K562 (cell line): Measurements from ENCODE around the gene PSMB10. TPM values are rescaled to one million over a fixed set of nuclear protein-coding genes. Genes with fewer than 3 reads are reported as not detected.

Experiments
- ATAC-seq: fragments of 200-7000 bp; cut with Tn5 transposase; 3 replicates; pipeline ENCODE4 v1.9.1; 2020; ENCODE audit warnings: moderate library complexity
- BruUV-seq: library from RNA; stranded (reverse); fragments of 400-500 nt; replicated peaks from 2 replicates; lab custom pipeline; 2021; lab: Mats Ljungman, UMichigan
- CTCF ChIA-PET: fragments of 300-600 bp; formaldehyde crosslinking; extraction: SDS; loops from one replicate; lab custom pipeline; 2021; ENCODE audit warnings: low intra/inter-chr PET ratio; lab: Yijun Ruan, JAX
- POLR2A ChIA-PET: fragments of 300-600, 350-650 bp; sonication (Branson Sonifier 250); formaldehyde crosslinking; extraction: SDS; loops from one replicate; lab custom pipeline; 2021; ENCODE audit warnings: antibody characterized with exemption, inconsistent platforms; lab: Yijun Ruan, JAX
- DNase-seq, 4 experiments: peaks; one replicate each; pipeline versions ENCODE4 v3.0.0 to v3.0.0-alpha.2; 2011 to 2018; ENCODE audit warnings: low spot score in 3 of 4, mixed read lengths in 3 of 4; ENCODE audit errors: extremely low read depth in 1 of 4
- FAIRE-seq: peaks from 2 replicates; lab custom pipeline; 2011; peaks lifted over from hg19 to GRCh38; lab: Jason Lieb, UNC
- H2AFZ ChIP-seq: 2 replicates; pipeline ENCODE4 v1.6.0; 2011; ENCODE audit warnings: low read depth, low read length, control low read depth, inconsistent platforms
- H3K27ac ChIP-seq: fragments of 200-600 bp; 3 replicates; pipeline ENCODE4 v1.8.0; 2011; ENCODE audit warnings: low read depth, mild to moderate bottlenecking, control low read depth, inconsistent platforms, low read length, moderate library complexity, mixed read lengths; ENCODE audit errors: extremely low read depth
- H3K27me3 ChIP-seq, 2 experiments: fragments of 300-600 bp in 1 of 2; 2 replicates in 1 of 2; 3 replicates in 1 of 2; pipeline versions ENCODE4 v1.6.0 to v1.8.0; 2011; ENCODE audit warnings: inconsistent platforms in 2 of 2, low read length in 2 of 2, mild to moderate bottlenecking in 1 of 2, mixed read lengths in 1 of 2, moderate library complexity in 1 of 2; ENCODE audit not compliant: control insufficient read depth in 2 of 2, insufficient read depth in 2 of 2
- H3K36me3 ChIP-seq: fragments of 300-600 bp; 3 replicates; pipeline ENCODE4 v1.8.0; 2011; ENCODE audit warnings: mild to moderate bottlenecking, low read length, inconsistent platforms; ENCODE audit not compliant: control insufficient read depth, insufficient read depth
- H3K4me1 ChIP-seq, 2 experiments: fragments of 200-600 bp in 1 of 2; replicated peaks in 1 of 2; 2 replicates in 1 of 2; 3 replicates in 1 of 2; pipeline versions ENCODE4 v1.5.1 to v1.8.0; 2011; ENCODE audit warnings: inconsistent platforms in 2 of 2, low read length in 2 of 2, mild to moderate bottlenecking in 1 of 2, mixed read lengths in 1 of 2, moderate library complexity in 1 of 2; ENCODE audit not compliant: control insufficient read depth in 2 of 2, insufficient read depth in 2 of 2
- H3K4me2 ChIP-seq: 2 replicates; pipeline ENCODE4 v1.6.1; 2011; ENCODE audit warnings: low read length, control low read depth, inconsistent platforms, mixed read lengths; ENCODE audit not compliant: insufficient read depth
- H3K4me3 ChIP-seq: fragments of 200-600 bp; sonication (generic), shearing (Covaris generic); 2 replicates; pipeline ENCODE4 v1.5.1; 2016; ENCODE audit warnings: control low read depth, inconsistent platforms
- H3K79me2 ChIP-seq: fragments of 200-600 bp; 3 replicates; pipeline ENCODE4 v1.8.0; 2011; ENCODE audit warnings: low read length, inconsistent platforms; ENCODE audit not compliant: control insufficient read depth, insufficient read depth
- H3K9ac ChIP-seq, 2 experiments: 2 replicates each; pipeline versions ENCODE4 v1.6.0 to v1.6.1; 2011; ENCODE audit warnings: low read depth in 2 of 2, low read length in 2 of 2, control low read depth in 1 of 2, inconsistent platforms in 1 of 2, mild to moderate bottlenecking in 1 of 2, mixed read lengths in 1 of 2; ENCODE audit not compliant: insufficient read depth in 1 of 2
- H3K9me1 ChIP-seq: one replicate; pipeline ENCODE4 v1.6.0; 2011; ENCODE audit warnings: inconsistent platforms, mild to moderate bottlenecking, low read length, moderate library complexity; ENCODE audit not compliant: control insufficient read depth, insufficient read depth
- H3K9me3 ChIP-seq: replicated peaks from 2 replicates; pipeline ENCODE4 v1.5.1; 2011; ENCODE audit warnings: low read depth, low read length, inconsistent platforms; ENCODE audit not compliant: control insufficient read depth, insufficient read depth
- H4K20me1 ChIP-seq: replicated peaks from 2 replicates; pipeline ENCODE4 v1.6.1; 2011; ENCODE audit warnings: low read length, inconsistent platforms, mixed read lengths; ENCODE audit not compliant: control insufficient read depth, insufficient read depth
- ESRRB ChIP-seq: fragments of 250-450 bp; sonication (Bioruptor Pico); IDR thresholded peaks from 2 replicates; pipeline ENCODE4 v1.5.0; 2020; ENCODE audit warnings: mild to moderate bottlenecking, moderate library complexity, borderline replicate concordance
- KHSRP ChIP-seq: fragments of 450-650 bp; IDR thresholded peaks from 2 replicates; pipeline ENCODE4 v1.6.1; 2017
- RFX7 ChIP-seq: fragments of 250-450 bp; sonication (Bioruptor Pico); IDR thresholded peaks from 2 replicates; pipeline ENCODE4 v1.5.1; 2021; ENCODE audit warnings: mild to moderate bottlenecking
- SMC3 ChIP-seq: conservative IDR thresholded peaks from 2 replicates; pipeline ENCODE4 v1.6.1; 2011; ENCODE audit warnings: low read depth, low read length, improper control_type of control experiment; ENCODE audit not compliant: insufficient read depth
- ZNF121 ChIP-seq: sonication (generic); formaldehyde crosslinking; conservative IDR thresholded peaks from 2 replicates; pipeline ENCODE4 v1.8.0; 2022; ENCODE audit warnings: missing genetic modification reagents
- WGBS: fragments of 100-300 bp; shearing (Covaris generic); methylation state at CpG from one replicate; pipeline ENCODE4 v1.1.6; 2016; ENCODE audit warnings: low coverage, mixed read lengths; ENCODE audit not compliant: insufficient coverage; ENCODE audit errors: missing lambda C conversion rate; 5-methylcytosine and 5-hydroxymethylcytosine counted together
- in situ Hi-C: fragments of 300-500 bp; cut with MboI; formaldehyde crosslinking; loops from 4 replicates; pipeline ENCODE4 v1.15.0; 2018; ENCODE audit warnings: inconsistent platforms, mixed read lengths
- intact Hi-C: fragments of 100-400 bp; cut with micrococcal nuclease; formaldehyde crosslinking; loops from 2 replicates; pipeline ENCODE4 v1.14.2; 2022
- polyA plus RNA-seq, 8 experiments: library from polyadenylated mRNA; depleted of rRNA in 4 of 8; stranded (reverse) in 5 of 8; unstranded in 3 of 8; fragments of >200 nt; fragmentation: Nextera tagmentation in 2 of 8; fragmentation: Illumina TruSeq in 1 of 8; extraction: Ambion mirVana in 2 of 8; extraction: Trizol in 1 of 8; gene quantifications; 2 replicates each; pipeline versions ENCODE4 v1.2.1 to v1.2.3, GENCODE V29; 2011 to 2014; ENCODE audit warnings: inconsistent platforms in 1 of 8, missing spikeins in 1 of 8
- total RNA-seq, 7 experiments: library from RNA; depleted of rRNA in 6 of 7; stranded (reverse); fragments of >200 nt in 6 of 7; fragmentation: Illumina TruSeq in 2 of 7; extraction: Trizol in 2 of 7; gene quantifications; 2 replicates each; pipeline versions ENCODE4 v1.2.1 to v1.2.3, GENCODE V29; 2011 to 2021; ENCODE audit warnings: low replicate concordance in 1 of 7
- TF ChIP-seq, protein P1 (sequence below): fragments of 250-450 bp; sonication (Bioruptor Pico); IDR thresholded peaks from 2 replicates; pipeline ENCODE4 v1.4.0; 2020; ENCODE audit warnings: borderline replicate concordance
- TF ChIP-seq, protein P2 (sequence below): fragments of 250-450 bp; sonication (Bioruptor Pico); IDR thresholded peaks from 2 replicates; pipeline ENCODE4 v1.6.1; 2021; ENCODE audit warnings: mild to moderate bottlenecking
- TF ChIP-seq, protein P3 (sequence below): fragments of 250-450 bp; sonication (Bioruptor Pico); IDR thresholded peaks from 2 replicates; pipeline ENCODE4 v1.8.0; 2022; ENCODE audit warnings: moderate library complexity, mild to moderate bottlenecking, inconsistent platforms

PSMB10 gene
- total and polyA plus RNA-seq, 9 of the 15 experiments (the other 6 are each of a cell fraction or from before 2014, with no cell fraction given), result 11.7 to 105 (median 51.0) TPM

DNA sequence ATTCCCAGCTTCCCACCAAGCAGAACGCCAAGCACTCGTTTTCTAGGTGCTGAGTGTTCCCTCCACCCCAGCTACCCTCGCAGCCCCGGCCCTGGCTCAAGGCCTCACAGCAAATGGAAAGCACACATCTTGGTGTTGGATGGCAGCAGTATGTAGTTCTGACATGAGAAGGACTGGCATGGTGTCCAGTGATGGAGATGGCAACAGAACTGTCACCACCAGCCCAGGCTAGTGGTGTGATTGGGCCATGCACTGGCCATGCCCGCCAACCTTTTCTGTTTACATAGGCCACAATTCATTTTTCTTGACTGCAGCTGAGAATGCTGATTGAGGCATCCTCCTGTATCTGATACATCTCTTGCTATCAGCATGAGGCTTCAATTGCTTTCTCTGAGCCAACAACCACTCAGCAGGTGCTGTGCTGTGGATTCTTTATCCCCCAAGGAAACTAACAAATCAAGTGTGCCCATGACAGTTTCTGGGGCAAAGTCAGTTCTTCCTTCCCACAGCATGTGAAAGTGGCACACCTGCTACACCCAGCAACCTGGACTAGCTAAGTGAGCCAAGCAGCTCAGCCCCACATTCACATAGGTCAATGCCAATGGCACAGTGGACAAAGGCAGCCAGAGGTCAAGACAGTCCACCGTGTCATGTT, 28.0 kb upstream of the PSMB10 start:
- no peak for FAIRE-seq
- Histone ChIP-seq H4K20me1 (peaks cover 23% of the 10 kb centered on the region), H3K27me3 (no peaks in the 10 kb centered on the region), H3K79me2 (peaks cover 28% of the 10 kb centered on the region), H3K9ac (peak overlapping the region in 1 of 2 experiments; percentile 45; a peak in 1 of 4 replicates), H3K9me3 (no peaks in the 10 kb centered on the region), H3K4me2 (no peak overlapping the region), H3K4me3 (no peak overlapping the region), H3K4me1 (peaks cover 29 to 61% of the 10 kb centered on the region in 2 experiments; a peak in 4 of 5 replicates), H3K27ac (no peak overlapping the region), H3K36me3 (peaks cover 57% of the 10 kb centered on the region; the same call in 2 of the 3 replicates), H2AFZ (no peak overlapping the region), H3K9me1 (peaks cover 13% of the 10 kb centered on the region)
- no peak for ATAC-seq
- ChIA-PET CTCF (no interaction called here), POLR2A (interaction anchor here (0.6 to 1.5 kb wide), 6 partner anchors 18 to 124 kb away, joined by 3 to 4 read pairs (median 3); partner anchors contain the start of gene NUTF2)
- in situ Hi-C loops (no loop called here), intact Hi-C loops (no loop called here)
- 66% methylated on average over 6 of the region's 6 CpGs for WGBS
- no peak for DNase-seq
- TF ChIP-seq, protein P1, sequence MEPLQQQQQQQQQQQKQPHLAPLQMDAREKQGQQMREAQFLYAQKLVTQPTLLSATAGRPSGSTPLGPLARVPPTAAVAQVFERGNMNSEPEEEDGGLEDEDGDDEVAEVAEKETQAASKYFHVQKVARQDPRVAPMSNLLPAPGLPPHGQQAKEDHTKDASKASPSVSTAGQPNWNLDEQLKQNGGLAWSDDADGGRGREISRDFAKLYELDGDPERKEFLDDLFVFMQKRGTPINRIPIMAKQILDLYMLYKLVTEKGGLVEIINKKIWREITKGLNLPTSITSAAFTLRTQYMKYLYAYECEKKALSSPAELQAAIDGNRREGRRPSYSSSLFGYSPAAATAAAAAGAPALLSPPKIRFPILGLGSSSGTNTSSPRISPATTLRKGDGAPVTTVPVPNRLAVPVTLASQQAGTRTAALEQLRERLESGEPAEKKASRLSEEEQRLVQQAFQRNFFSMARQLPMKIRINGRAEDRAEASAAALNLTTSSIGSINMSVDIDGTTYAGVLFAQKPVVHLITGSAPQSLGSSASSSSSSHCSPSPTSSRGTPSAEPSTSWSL (CRISPR knock-in tag), result no peak
- TF ChIP-seq ZNF121 (no peak), ESRRB (no peak), SMC3 (no peak), KHSRP (no peak), RFX7 (CRISPR knock-in tag) (no peak)
- TF ChIP-seq, protein P2, sequence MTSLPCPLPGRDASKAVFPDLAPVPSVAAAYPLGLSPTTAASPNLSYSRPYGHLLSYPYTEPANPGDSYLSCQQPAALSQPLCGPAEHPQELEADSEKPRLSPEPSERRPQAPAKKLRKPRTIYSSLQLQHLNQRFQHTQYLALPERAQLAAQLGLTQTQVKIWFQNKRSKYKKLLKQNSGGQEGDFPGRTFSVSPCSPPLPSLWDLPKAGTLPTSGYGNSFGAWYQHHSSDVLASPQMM (CRISPR knock-in tag), result no peak
- TF ChIP-seq, protein P3, sequence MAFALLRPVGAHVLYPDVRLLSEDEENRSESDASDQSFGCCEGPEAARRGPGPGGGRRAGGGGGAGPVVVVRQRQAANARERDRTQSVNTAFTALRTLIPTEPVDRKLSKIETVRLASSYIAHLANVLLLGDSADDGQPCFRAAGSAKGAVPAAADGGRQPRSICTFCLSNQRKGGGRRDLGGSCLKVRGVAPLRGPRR (CRISPR knock-in tag), result no peak
- BruUV-seq, result no TSS peak
